Ectodermal cell (in vitro differentiated cells): ENCODE measurements around the gene CILP.

Experiments
- H3K27ac ChIP-seq: 2 replicates; pipeline ENCODE4 v1.7.0; 2013; ENCODE audit warnings: mild to moderate bottlenecking, low read depth, low read length; ENCODE audit not compliant: insufficient read depth, poor library complexity, severe bottlenecking
- H3K27me3 ChIP-seq: 2 replicates; pipeline ENCODE4 v1.7.0; 2013; ENCODE audit warnings: mild to moderate bottlenecking, low read length; ENCODE audit not compliant: insufficient read depth, control insufficient read depth, poor library complexity, severe bottlenecking
- H3K36me3 ChIP-seq: one replicate; pipeline ENCODE4 v1.7.0; 2013; ENCODE audit warnings: low read length; ENCODE audit not compliant: control insufficient read depth, insufficient read depth
- H3K4me1 ChIP-seq: one replicate; pipeline ENCODE4 v1.7.0; 2013; ENCODE audit warnings: low read length; ENCODE audit not compliant: control insufficient read depth, insufficient read depth
- H3K4me3 ChIP-seq: 2 replicates; pipeline ENCODE4 v1.7.0; 2013; ENCODE audit warnings: low read depth, low read length, control low read depth; ENCODE audit not compliant: insufficient read depth
- H3K9me3 ChIP-seq: 2 replicates; pipeline ENCODE4 v1.7.0; 2013; ENCODE audit warnings: mild to moderate bottlenecking, low read length, moderate library complexity; ENCODE audit not compliant: control insufficient read depth
- WGBS, 2 experiments: methylation state at CpG; one replicate each; pipeline ENCODE4 v1.1.7; 2013; ENCODE audit warnings: missing lambda C conversion rate in 2 of 2; 5-methylcytosine and 5-hydroxymethylcytosine counted together

Gene CILP

DNA sequence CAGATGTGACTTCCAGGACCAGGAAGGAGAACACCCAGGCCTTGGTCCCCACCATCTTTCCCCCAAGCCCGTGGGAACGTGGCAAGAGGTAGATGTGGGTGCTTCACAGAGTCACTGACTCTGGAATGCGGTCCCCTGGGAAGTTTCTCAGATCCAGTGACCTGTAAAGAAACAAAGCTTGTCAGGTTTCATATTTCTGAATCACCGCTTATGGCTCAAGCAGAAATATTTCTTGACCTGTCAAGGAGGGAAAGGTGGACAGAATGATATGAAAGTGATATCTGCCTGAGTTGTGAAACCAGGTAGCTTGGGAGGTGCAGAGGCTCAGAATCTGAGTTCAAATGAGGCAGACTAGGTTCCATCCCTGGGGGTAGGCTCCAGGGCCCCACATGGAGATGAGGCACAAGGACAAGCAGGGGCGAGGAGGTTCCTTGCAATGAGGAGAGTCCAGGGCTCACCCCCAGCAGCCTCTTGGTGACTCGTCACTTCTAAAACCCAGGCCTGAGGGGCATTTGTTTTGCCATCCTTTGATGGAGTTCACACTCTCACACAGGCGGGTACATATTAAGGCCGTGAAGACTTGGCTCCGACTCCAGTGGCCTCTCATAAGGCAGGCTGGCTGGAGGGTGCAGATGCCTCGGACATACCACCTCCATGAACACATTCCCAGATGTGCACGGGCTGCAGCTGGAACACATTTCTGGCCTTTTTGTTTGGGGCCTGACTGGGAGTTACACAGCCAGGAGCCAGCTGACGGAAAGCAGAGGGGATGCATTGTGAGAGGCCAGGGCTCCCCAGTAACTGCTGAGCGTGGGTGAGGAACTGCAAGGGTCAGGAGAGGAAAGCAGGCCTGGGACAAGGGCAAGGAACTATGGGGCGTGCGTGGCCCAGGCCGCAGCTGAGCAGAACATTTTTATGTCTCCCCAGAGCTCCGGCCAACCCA lies 1.3 kb downstream of the CILP start:
- Histone ChIP-seq H3K36me3 (no peaks in the 10 kb centered on the region), H3K27me3 (no peaks in the 10 kb centered on the region), H3K4me1 (peaks cover 26% of the 10 kb centered on the region), H3K4me3 (no peak overlapping the region), H3K9me3 (no peaks in the 10 kb centered on the region), H3K27ac (no peak overlapping the region)
- WGBS, 2 experiments, result 82 to 83% methylated on average over 17 of the region's 17 CpGs

DNA sequence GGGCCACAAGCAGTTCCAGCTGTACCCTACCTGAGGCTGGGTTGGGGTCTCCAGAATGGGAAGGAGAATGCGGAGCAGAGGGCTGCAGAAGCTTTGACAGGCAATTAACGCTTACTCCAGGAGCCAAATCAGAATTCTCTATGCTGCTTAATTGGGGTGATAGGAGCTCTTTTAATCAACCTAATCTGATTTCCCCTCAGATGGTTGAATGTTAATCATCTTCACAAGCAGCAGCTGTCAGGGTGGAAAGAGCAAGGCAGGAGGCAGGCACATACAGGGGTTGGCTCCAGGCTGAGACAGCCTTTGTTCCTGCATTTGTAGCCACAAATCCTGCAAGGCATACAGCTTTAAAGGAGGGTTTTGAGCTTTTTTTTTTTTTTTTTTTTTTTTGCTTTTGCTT lies 2.6 kb downstream of the CILP start:
- H3K4me3 ChIP-seq, result no peak overlapping the region
- H3K36me3 ChIP-seq, result no peaks in the 10 kb centered on the region
- 90 to 97% methylated on average over 2 of the region's 2 CpGs for WGBS, 2 experiments
- H3K9me3 ChIP-seq, result no peaks in the 10 kb centered on the region
- no peak overlapping the region for H3K27ac ChIP-seq
- H3K4me1 ChIP-seq, result peaks cover 26% of the 10 kb centered on the region
- H3K27me3 ChIP-seq, result no peaks in the 10 kb centered on the region

DNA sequence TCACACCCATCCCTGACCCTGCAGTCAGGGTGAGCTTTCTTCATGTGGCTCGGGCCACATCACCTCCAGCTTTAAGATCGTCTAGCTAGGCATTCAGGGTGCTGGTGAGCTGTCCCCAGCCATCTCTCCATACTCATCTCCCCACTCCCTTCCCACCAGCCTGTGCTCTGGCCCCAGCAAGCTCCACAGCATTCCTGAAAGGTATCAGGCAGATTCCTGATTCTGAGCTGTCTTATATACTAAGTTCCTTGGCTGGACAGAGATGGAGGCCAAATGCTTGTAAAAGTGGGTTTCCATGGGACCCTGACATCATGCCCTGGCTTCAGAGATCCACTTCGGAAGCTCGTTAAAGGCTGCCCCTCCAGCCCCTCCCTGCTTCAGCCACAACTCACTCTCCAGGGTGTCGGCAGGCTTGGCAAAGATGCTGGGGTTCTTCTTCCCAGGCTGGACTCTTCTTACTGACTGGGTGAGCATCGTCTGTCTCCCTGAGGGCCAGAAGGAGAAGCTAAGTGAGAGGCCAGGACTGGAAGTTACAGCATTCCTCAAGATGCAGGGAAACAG lies 3.9 kb downstream of the CILP start:
- WGBS, 2 experiments, result 91 to 94% methylated on average over 6 of the region's 6 CpGs
- H3K9me3 ChIP-seq, result no peaks in the 10 kb centered on the region
- peaks cover 26% of the 10 kb centered on the region for H3K4me1 ChIP-seq
- no peaks in the 10 kb centered on the region for H3K36me3 ChIP-seq
- H3K4me3 ChIP-seq, result no peak overlapping the region
- H3K27ac ChIP-seq, result no peak overlapping the region
- no peaks in the 10 kb centered on the region for H3K27me3 ChIP-seq

DNA sequence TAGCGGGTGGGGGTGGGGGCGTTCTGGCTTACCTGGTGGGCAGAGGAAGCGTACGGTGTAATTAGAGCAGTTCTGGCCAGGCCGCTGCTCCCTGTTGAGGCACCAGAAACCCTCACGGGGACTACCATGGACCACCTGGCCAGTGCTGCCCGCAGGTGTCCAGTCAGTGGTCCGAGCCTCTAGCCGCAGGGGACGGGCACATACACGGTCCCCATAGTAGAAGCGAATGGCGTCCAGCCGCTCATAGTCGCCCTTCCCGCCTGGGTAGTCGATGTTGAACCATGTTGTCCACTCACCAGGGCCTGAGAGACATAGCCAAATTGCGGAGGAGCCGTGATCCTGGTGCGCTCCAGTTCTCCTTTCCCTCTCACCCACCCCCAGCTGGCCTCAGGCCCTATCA lies 4.5 kb downstream of the CILP start:
- Histone ChIP-seq H3K27ac (no peak overlapping the region), H3K36me3 (no peaks in the 10 kb centered on the region), H3K27me3 (no peaks in the 10 kb centered on the region), H3K4me1 (peaks cover 23% of the 10 kb centered on the region), H3K9me3 (no peaks in the 10 kb centered on the region), H3K4me3 (no peak overlapping the region)
- 94 to 96% methylated on average over 20 of the region's 20 CpGs for WGBS, 2 experiments

DNA sequence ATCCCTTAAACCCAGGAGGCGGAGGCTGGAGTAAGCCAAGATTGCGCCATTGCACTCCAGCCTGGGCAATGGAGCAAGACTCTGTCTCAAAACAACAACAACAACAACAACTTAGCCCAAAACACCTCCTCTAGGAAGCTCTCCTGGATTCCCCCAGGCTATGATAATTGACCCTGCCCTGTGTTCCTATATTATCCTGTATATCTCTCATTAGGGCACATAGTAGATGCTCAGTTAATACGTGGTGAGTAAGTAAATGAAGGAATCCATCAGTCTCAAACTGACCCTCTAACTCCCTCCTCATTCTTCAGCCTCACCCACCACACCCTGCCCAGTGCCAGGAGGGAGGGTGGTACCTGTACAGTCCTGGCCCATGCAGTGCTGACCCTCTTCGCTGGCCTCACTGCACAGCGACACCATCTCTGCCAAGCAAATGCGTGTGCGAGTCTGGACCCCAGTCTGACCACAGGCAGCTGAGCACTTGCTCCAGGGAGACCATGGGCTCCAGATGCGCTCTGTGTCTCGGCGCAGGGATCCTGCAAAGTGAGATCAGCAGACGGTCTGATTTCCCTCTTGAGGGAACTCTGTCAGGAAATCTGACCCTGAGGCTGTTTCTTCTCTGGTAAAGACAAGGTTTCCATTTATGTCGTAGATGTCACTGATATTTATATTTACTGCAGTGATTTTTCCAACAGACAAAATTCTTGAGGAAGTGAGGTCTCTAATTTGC lies 6.2 kb downstream of the CILP start:
- 95 to 96% methylated on average over 11 to 12 of the region's 12 CpGs for WGBS, 2 experiments
- H3K9me3 ChIP-seq, result no peaks in the 10 kb centered on the region
- no peak overlapping the region for H3K4me3 ChIP-seq

DNA sequence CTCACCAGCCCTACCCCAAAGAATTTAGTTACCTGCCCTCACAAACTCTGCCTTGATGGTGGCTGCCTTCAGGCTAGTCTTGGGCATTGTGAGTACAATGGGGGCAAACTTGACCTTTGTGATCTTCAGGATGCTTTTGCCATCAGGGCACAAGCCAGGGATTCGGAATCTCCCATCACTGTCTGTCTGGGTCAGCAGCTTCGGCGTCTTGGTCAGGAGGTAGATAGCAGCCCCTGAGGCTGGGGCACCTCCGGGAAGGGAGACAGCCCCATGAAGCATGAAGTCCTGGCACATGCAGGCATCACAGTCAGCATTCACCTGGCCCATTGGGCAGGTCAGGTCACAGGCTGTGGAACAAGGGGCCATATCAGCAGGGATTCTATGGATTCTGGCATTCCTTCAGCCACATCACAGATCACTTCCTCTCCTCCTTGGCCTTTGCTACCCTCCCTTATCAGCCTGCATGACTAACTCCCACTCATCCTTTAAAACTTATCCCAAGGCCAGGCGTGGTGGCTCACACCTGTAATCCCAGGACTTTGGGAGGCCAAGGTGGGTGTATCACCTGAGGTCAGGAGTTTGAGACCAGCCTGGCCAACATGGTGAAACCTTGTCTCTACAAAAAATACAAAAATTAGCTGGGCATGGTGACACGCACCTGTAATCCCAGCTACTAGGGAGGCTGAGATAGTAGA lies 6.9 kb downstream of the CILP start:
- Histone ChIP-seq H3K36me3 (no peaks in the 10 kb centered on the region), H3K27me3 (no peaks in the 10 kb centered on the region), H3K27ac (no peak overlapping the region), H3K9me3 (no peaks in the 10 kb centered on the region), H3K4me1 (peaks cover 8% of the 10 kb centered on the region), H3K4me3 (no peak overlapping the region)
- WGBS, 2 experiments, result 90 to 93% methylated on average over 6 of the region's 6 CpGs

More for the DNA sequence above, 6.2 kb downstream of the CILP start:
- H3K27me3 ChIP-seq, result no peaks in the 10 kb centered on the region
- H3K4me1 ChIP-seq, result peaks cover 8% of the 10 kb centered on the region
- H3K27ac ChIP-seq, result no peak overlapping the region
- no peaks in the 10 kb centered on the region for H3K36me3 ChIP-seq

DNA sequence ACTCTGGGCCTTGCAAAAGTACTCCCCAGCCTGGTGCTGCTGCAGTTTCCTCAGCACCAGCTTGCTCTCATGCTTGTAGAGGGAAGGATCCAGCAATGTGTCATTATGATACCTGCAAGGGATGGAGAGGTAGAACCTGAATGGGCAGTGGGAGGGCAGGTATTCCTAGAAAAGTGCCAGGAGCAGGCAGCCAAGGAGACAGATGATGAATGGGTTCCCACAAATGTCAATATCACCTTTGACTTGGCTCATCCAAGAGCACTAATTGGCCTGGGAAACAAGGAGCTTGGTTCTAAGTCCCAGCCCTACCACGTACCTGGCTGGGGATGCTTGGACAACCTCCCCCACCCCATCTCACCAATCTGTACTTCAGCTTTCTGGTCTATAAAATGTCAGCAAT lies 9.4 kb downstream of the CILP start:
- no peaks in the 10 kb centered on the region for H3K36me3 ChIP-seq
- 89 to 90% methylated on average over 1 of the region's 1 CpG for WGBS, 2 experiments

DNA sequence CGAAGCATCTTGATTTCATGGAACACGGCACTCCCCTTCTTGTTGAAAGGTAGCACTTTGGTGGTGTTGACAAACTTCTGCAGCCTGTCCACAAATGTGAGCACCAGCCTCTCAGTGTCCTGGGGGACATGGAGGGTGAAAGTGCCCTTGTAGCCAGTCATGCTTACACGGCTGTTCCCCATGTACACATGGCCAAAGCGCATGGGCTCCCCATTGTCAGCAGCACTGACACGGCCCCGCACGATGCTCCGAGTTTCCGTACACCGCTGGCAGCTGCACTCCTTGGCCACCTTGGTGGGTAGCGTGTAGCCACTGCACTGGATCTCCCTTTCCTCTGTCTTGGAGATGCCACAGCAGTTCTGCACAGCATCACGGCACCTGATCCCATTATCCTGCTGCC lies 12.7 kb downstream of the CILP start:
- Histone ChIP-seq H3K4me3 (no peak overlapping the region), H3K9me3 (no peaks in the 10 kb centered on the region), H3K27ac (no peak overlapping the region), H3K4me1 (no peaks in the 10 kb centered on the region), H3K36me3 (no peaks in the 10 kb centered on the region), H3K27me3 (no peaks in the 10 kb centered on the region)
- 94 to 95% methylated on average over 12 of the region's 12 CpGs for WGBS, 2 experiments

More for the DNA sequence above, 9.4 kb downstream of the CILP start:
- Histone ChIP-seq H3K27me3 (no peaks in the 10 kb centered on the region), H3K9me3 (no peaks in the 10 kb centered on the region), H3K4me1 (no peaks in the 10 kb centered on the region), H3K4me3 (no peak overlapping the region), H3K27ac (no peak overlapping the region)

DNA sequence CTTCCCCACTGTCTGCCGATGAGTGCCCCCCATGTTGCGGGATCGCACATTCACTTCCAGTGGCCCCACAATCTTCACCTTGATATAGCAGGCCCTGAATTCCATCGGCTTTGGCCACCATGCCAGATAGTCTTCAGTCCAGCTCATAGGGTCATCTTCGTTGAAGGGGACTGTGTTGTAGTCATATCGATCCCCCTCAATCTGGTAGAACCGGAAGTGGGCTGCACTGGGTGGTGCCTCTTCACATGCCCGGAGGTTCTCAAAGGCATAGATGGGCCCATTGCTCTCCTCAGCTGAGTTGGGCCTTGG lies 14.0 kb downstream of the CILP start:
- Histone ChIP-seq H3K27ac (no peak overlapping the region), H3K4me3 (no peak overlapping the region), H3K9me3 (no peaks in the 10 kb centered on the region), H3K27me3 (no peaks in the 10 kb centered on the region), H3K4me1 (no peaks in the 10 kb centered on the region), H3K36me3 (no peaks in the 10 kb centered on the region)
- WGBS, 2 experiments, result 96 to 98% methylated on average over 8 of the region's 8 CpGs
